ENCODE measurements around the gene HOXD8.

Gene HOXD8

DNA sequence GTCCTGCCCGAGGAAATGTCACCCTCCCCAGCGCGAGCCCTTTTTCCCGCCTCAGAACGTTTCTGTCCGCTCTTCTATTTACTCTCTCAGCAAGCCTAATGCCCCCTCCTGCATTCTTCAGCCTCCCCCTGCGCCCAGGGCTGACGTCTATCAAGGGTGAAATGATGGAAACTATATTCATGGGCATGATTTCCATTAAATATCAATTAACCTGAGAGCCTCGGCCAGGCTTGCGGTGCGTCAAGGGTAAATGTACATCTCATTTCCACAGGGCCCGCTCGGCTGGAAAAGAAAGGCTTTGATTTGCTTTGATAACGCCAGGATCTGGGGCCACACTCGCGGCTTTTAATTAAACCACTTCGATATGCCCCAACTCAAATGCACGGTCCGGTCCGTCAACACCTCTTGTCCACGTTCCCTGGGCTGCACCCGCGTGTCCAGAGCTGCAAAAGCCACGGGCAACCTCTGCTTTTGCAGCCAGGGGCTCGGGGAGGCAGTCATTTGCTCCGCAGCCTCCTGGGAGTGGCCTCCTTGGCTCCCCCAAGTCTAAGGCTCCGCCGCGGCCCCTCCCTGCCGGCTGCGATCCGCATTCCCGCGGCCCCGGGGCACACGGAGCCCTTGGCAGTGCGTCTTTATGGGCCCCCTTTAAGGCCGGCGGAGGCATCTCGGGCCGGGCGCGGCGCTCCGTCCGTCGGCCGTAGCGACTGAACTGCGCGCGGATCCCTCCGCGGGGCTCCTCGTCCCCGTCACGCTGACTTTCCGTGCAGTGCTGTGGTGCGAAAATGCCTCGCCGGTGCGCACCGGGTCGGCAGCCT is at the start of gene HOXD8:
Gene HOXD8, plus strand, starts transcription at position 724 of the 815 bp plus-strand sequence. CDS start 662 bp downstream, outside the sequence.
- DNase-seq (ENCODE audit: low read depth in 2 of 2, low spot score in 1 of 2): no peak

DNA sequence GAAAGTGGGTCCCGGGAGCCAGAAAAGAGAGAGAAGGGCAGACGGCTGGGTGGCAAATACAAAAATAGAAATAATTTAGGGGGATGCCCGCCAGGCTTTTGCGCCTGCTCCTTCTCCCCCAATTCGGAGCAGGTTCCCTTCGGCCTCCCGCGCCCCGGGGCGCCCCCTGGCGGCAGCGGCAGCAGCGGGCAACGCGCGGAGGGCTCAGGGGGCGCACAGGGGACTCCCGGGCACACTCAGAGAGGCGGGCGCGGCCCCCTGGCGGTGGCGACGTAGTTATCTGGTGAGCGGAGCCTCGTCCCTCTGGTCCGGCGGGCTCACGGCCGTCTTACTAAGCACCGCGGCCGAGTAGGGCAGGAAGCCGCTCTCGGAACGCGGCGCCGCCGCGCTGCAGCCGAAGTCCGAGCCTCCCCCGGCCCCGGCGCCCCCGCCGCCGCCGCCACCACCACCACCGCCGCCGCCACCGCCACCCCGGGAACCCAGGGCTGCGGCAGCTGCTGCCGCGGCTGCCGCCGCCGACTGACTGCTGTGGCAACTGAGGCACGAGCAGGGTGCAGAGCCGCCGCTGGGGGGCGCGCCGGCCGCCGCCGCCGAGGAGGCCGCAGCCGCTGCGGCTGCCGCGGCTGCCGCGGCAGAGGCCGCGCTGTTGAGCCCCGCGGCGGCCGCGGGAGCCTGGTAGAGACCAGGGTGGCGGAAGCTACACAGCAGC is 49.5 kb upstream of the HOXD8 start:
- DNase-seq (ENCODE audit: low read depth in 2 of 2, low spot score in 1 of 2): no peak

DNA sequence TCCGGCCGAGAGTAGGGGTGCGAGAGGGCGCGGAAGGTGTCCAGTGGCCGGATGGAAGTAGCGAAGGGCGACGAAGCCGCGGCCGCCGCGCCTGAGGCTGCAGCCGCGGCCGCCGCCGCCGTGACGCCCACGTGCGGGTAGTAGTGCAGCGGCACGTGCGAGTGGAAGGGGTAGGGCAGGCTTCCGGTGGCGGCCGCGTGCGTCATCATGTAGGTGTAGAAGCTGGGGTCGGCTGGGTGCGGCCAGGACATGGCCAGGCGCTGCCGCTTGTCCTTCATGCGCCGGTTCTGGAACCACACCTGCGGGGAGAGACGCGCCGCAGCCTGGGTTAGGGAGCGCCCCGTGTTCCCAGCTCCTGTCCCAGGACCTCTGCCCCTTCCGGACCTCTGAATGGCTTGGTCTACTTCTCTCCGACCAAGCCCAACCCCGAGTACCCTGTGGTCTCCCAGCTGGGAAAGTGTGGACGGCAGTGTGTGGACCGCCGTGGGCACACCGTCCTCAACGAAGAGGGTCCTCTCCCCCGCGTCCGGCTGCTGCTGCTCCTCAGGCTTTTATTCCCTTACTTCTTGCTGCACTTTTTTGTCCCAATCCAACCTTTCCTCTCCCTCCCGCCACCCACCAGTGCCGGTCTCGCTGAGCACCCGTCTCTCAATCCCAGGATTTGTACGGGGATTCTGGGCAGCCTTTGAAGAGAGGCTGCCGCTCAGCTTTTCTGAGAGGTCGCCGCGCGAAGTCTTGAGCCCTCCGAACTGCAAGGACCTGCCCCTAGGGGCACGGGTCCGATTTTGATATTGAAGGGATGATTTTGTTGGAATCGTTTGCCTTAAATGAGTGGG is 48.7 kb upstream of the HOXD8 start:
- DNase-seq (ENCODE audit: low read depth in 2 of 2, low spot score in 1 of 2): no peak

DNA sequence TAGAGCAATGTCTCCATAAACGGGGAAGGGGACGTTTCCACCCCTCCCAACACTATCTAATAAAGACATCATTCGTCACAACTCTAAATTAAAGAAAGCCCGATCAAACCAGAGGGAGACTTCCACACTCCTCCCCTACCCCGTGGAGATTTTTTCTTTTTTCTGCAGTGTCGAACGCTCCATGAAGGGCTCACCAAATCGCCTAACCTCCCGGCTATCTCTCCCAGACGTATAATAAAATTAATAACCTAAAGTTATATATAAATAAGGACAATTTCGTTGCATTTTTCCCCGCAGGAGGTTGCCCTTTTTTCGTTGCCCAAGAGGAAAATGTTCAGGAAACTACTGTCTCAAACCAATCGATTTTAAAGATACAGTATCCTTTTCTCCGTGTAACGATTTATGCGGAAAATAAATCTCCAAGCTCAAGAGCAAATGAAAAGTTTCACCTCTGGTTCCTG is 48.1 kb upstream of the HOXD8 start:
- DNase-seq (ENCODE audit: low read depth in 2 of 2, low spot score in 1 of 2): no peak

DNA sequence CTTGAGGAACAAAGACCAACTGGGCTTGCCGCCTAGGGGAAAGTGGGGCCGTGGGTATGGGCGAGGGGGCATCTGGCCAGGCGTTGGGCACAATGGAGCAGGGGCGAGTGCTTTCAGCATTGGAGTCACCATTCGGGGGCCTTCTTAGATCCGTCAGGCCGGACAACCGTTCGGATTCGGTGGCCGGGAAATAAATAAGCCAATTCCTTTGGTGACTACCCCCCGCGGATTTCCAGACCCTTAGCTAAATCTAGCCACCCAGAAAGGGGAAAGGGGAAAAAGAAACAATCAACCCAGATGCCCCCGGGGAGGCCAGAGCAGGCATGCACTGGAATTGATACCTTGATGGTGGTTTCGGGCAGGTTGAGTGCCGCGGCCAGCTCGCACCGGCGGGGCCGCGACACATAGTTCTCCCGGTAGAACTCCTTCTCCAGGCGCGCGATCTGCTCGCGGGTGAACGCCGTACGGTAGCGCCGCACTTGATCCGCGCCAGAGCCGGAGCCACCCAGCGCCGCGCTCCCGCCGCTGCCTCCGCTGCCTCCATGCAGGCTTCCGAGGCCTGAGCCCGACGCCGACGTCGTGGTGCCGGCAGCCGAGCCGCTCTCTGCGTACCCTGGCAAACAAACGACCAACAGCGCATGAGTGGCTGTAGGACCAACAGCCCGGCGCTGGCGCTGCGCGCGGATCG is 47.5 kb upstream of the HOXD8 start:
- DNase-seq (ENCODE audit: low read depth in 2 of 2, low spot score in 1 of 2): no peak

DNA sequence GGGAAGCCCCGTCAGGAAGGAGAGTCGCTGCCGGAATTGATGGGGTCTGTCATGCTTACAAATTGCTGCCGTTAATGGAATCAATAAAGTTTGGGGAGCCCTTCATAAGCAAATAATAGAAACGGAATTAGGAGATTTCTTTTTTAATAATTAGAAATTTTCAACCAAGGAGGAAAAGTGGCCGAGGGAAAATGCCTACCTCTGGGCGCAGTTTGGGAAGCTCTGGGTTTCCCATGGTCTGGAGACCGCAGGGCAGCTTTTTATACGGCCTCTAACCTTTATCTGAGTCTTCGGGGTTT is 47.0 kb upstream of the HOXD8 start:
- no peak for DNase-seq (ENCODE audit: low read depth in 2 of 2, low spot score in 1 of 2)

DNA sequence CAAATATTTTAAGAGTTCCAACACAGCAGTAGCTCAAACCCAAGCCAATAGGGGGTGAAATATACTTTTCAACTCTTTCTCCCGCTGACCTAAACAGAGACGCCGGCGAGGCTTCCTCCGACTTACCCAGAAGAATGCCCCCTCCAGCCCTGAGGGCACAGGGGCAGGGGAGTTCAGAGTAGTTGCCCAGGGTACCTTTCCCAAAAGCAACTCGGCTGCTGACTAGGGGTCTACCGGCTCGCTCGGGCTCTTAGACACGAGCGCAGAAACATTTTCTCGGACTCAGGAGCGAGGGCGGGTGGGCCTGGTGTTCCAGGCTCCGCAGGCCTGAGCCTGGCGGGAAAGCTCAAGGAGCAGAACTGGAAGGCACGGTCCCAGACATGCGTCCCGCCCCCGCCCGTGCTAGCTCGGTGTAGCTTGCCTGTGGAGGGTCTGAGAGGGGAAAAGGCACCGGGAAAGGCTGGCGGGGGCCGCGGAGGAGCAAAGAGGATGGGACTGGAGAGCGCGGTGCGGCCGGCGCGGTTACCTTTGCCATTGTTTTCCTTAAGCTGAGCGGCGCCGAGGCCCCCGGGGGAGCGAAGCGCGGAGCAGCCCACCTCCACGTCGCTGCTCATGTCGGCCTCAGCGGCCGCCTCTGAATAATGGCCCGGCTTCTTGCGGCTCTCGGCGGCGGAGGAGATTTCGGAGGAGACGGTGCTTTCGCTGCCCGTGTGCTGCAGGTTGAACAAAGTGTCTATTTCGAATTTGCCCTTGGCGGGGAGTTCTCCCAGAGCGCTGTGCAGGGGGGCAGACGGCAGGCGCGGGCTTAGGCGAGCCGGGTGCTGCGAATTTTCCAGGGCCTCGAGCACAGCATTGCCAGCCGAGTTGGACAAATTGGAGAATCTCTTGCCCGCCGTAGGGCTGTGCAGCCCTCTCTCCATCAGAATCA is 46.4 kb upstream of the HOXD8 start:
- DNase-seq (ENCODE audit: low read depth in 2 of 2, low spot score in 1 of 2): no peak

DNA sequence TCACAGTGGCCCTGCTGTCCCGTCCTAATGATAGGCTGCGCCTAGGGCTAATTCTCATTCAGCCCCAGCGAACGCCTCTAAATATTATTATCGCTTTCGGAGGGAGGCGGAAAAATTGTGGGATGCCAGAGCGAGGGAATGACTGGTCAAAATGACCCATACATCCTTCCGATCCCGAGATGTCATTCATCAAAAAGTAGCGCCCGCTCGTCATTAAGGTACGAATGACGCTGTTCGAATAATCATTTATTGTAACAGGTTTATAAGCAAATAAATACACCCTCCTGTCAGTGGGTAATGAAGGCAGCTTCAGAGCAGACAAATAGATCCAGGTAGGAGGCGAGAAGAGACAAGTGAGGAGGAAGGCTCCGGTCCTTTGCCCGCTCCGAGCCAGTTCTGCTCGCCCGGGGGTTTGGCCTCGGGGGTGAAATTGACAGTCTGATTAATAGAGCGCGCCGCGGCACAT is 45.7 kb upstream of the HOXD8 start, which contains the start of gene EVX2:
Gene EVX2, minus strand, starts transcription at position 167 of the 466 bp plus-strand sequence. CDS start 186 bp downstream, outside the sequence.
- DNase-seq (ENCODE audit: low read depth in 2 of 2, low spot score in 1 of 2): no peak

DNA sequence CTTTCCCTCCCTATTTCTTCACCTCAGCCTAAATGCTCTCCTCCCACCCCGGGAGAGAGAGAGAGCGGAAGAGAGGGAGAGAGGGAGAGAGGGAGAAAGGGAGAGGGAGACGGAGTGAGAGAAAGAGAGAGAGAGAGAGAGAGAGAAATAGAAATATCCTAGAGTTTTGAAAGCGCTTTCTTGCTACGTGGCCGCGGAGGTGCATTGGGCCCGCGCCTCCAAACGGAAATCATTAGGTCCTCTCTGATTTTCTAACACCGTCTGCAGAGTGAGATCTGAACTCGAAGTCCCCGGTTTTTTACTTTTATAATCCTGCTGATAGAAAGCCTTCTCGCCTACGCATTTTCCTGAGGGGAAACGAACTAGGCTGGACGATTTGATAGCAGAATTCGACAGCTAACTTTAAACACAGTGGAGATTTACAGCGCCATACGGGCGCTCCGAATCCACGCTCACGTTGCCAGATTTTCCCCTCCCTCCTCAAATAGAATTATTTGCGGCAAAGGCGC is 44.8 kb upstream of the HOXD8 start:
- no peak for DNase-seq (ENCODE audit: low read depth in 2 of 2, low spot score in 1 of 2)

DNA sequence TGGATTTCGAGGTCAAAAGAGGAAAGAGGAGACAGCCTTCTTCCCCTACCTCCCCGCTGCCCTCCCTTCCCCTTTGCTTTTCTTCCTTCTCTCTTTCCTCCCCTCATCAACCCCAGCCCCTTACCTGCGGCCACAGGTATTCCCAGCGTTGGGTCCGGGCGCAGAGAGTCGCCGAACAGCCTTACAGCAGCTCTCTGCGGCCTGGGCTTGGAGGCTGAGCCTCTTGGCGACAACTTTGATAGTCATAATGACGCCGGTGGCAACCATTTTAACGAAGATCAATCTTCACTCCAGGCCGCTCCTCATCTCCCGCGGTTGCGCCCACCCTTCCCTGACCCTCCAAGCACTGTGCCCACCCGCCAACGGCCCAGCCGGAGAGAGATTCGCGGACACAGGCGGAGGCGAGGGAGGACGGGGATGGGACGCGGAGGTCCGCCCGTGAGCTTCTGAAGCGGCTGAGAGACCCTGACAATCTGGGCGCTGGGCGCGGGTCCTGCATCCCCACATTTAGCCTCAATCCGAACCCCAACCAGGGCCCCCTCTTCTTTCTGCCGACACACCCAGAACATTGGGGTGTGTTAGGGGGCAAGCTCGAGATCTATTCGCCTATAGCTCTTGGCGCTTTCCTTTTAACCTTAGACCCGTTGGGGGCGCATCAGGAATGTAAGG is 44.3 kb upstream of the HOXD8 start:
- no peak for DNase-seq (ENCODE audit: low read depth in 2 of 2, low spot score in 1 of 2)

DNA sequence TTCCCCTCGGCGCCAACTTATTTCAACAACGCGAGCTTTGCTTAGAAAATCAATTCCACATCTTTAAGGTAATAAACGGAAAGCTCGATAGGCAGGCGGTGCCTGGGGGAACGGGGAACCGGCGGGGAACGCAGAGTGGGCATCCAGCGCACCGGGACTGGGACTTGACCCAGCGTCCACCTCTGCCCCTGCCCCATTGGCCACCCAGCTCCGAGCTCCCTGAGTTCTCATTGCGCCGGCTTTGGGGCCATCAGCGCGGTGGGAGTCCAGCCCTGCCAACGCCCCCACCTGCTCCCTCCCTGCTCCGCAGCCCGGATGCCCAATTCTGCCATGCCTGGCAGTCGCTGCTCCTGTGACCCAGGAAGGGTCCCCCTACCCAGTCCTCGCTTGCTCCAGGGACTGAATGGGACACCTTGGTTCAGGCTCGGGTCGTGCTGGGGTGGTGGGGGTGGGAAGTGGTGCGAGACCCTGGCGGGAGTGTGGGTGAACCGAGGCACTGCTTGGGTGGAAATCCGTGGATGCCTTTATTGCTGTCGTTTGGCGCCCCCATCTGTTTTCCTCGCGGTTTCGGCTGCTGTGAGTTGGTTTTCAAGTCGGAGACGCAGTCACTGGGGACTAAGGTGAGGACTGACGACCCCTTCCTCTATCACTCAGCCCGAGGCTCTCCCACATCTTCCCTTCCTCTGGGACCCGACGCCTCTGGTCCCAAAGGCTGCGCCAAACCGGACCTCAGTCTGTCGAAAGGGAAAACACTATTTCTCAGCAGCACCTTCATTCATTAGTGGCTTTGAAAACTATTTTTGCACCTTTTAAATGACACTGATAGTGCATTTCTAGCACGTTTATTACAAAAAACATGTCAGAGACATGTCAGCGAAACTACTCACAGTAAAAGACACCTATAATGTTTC is 43.4 kb upstream of the HOXD8 start:
- no peak for DNase-seq (ENCODE audit: low read depth in 2 of 2, low spot score in 1 of 2)

DNA sequence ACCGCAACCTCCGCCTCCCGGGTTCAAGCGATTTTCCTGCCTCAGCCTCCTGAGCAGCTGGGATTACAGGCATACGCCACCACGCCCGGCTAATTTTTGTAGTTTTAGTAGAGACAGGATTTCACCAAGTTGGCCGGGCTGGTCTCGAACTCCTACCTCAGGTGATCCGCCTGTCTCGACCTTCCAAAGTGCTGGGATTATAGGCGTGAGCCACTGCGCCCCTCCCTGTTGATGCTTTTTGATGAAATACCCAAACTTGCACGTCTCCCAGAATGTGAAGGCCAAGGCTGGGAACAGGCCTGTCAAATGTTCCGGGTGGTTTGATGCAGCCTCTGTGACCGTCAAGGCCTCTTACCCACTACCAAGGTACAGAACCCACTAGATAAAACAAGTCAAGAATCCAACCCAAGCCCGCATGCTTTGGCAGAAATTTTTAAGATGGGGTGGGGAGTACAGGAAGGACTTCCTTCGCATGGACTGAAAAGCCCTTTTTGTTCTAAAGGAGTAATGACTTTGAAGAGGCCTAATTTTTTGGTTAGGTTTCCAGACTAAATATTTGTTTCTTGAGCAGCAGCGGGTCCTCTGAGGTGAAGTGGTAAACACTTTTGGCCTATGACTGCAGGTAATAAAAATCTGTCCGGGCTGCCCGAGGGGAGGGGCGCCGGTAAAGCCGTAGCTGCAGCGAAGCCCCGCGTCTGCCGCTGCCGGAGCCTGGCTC is 42.0 kb upstream of the HOXD8 start:
- DNase-seq (ENCODE audit: low read depth in 2 of 2, low spot score in 1 of 2): no peak

DNA sequence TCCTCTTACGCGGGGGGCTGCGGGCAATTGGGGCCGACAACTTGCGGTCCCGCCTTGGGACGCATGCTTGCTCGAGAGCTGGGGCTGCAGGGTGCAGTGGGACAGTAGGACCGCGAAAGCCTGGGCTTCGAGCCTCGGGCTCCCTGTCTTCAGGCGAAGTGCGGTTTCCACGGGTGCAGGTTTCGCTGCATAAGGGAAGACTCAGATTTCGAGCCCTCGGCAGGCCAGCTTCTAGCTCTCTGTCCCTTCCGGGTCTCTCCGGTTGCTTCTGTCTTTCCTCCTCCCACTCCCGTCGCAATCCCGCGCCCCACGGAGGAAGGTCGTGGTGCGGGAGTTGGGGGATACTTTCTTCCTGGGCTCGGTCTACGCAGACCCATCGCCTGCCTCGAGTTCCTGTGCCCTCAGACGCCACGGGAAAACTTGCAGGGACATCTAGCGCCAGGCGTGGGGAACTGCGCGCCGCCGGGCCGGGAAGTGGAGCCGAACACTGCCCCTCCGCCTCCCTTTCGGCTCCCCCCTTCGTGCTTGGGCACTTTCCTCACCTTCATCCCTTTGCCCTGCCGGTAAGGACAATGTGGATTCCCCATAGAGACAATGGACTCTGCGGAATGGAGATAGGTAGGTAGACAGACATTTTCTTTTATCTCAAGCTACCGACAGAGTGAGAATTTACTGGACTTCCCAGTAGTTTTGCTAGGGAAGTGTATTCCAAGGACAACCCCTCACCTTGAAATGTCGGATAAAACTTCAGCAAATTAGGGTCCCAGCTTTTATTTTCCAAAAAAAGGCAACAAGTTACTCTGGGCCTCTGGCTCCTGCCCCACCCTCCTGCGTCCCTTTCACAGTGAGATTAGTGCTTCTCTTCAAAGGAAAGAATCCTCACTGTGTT is 41.2 kb upstream of the HOXD8 start:
- DNase-seq (ENCODE audit: low read depth in 2 of 2, low spot score in 1 of 2): no peak

DNA sequence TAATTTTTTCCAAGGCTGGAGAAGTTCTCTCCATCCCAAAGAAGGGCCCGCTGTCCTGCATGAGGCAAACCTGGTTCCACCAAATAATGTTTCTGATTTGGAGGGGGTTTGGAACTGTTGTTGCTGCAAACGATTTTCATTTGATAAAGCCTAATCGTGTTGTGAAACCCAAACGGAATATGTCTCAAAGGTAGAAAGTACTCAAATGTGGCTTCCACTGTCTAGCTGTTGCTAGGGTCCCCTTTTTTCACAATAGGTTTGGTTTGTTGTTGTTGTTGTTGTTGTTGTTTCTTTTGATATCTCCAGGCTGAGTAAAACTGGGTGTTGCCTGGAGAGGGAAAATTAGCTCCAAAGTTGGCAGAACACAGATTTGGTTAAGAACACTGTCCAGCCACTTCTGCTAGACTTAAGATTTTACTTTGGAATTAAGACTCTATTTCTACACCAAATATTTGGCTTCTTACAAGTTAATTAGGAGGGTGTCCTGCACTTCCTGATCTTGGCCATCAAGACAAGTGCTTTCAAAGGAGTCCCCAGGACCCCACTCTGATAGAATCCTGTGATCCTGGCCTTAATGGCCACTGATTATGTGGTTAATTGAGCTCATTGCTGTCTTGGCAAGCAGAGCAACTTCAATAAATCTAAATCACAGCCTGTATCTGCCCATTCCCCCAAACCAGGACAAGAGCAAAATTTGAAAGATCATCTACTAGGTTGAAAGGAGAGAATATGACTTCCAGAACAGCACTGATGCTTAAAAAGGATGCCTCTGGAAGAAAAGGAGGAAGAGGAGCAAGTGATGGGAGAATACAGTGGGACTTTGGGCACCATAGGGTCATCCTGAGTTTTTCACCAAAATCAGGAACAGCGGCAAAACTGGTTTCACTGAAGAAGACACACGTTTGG is 40.3 kb upstream of the HOXD8 start:
- no peak for DNase-seq (ENCODE audit: low read depth in 2 of 2, low spot score in 1 of 2)

DNA sequence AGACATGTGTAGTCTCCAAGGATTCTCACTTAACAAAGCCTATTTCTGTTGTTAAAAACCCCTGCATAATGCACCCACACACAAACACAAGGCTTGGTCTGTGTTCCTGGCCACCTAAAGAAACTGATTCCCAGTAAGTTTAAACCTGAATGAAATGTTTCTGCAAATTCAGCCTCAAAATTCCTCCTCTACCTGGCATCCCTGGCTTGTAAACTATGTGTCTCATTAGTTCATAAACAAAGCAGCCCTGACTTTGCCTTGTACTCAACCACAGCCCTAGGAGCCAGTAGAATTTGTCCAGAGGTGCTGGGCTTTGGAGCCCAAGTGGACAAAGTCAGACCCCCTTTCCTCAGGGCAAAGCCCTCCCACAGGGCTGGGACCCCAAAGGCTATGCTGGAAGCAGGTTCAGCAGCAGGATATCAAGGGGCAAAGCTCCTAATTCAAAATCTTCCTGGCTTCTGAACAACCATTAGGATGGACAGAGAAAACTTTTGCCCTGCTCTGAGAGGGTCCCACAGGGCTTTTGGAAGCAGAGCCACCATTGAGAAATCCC is 39.6 kb upstream of the HOXD8 start:
- no peak for DNase-seq (ENCODE audit: low read depth in 2 of 2, low spot score in 1 of 2)
